Trophoblast cell (in vitro differentiated cells and primary cell): ENCODE results near the gene ISG20L2.
A peak's percentile ranks its signal among the peaks of the same experiment; 100 is the strongest.

Experiments
- DNase-seq, 2 donors: peaks; one replicate each; pipeline ENCODE4 v3.0.0-alpha.2; 2016
- H2AFZ ChIP-seq: 2 replicates; pipeline ENCODE4 v1.6.1; 2013; ENCODE audit warnings: low read length, moderate library complexity, mild to moderate bottlenecking; ENCODE audit not compliant: insufficient read depth, poor library complexity
- H2AK5ac ChIP-seq: 2 replicates; pipeline ENCODE4 v1.6.1; 2013; ENCODE audit warnings: mild to moderate bottlenecking, low read length
- H2BK120ac ChIP-seq: 2 replicates; pipeline ENCODE4 v1.6.1; 2013; ENCODE audit warnings: low read length, mild to moderate bottlenecking, moderate library complexity; ENCODE audit not compliant: insufficient read depth, poor library complexity
- H2BK12ac ChIP-seq: 2 replicates; pipeline ENCODE4 v1.6.1; 2013; ENCODE audit warnings: mild to moderate bottlenecking, low read length, moderate library complexity
- H2BK5ac ChIP-seq: 2 replicates; pipeline ENCODE4 v1.6.1; 2013; ENCODE audit warnings: low read length, low read depth, moderate library complexity, mild to moderate bottlenecking; ENCODE audit not compliant: poor library complexity
- H3K14ac ChIP-seq: 2 replicates; pipeline ENCODE4 v1.6.1; 2013; ENCODE audit warnings: mild to moderate bottlenecking, low read length
- H3K18ac ChIP-seq: 2 replicates; pipeline ENCODE4 v1.6.1; 2013; ENCODE audit warnings: mild to moderate bottlenecking, low read length
- H3K23ac ChIP-seq: 2 replicates; pipeline ENCODE4 v1.6.1; 2013; ENCODE audit warnings: low read length
- H3K27ac ChIP-seq: 2 replicates; pipeline ENCODE4 v1.5.1; 2013; ENCODE audit warnings: low read depth, mild to moderate bottlenecking, inconsistent platforms, low read length, moderate library complexity
- H3K27me3 ChIP-seq: 2 replicates; pipeline ENCODE4 v1.6.1; 2013; ENCODE audit warnings: inconsistent platforms, mild to moderate bottlenecking, low read length, moderate library complexity; ENCODE audit not compliant: insufficient read depth
- H3K36me3 ChIP-seq, 2 experiments: 1 replicate in 1 of 2; 2 replicates in 1 of 2; pipeline ENCODE4 v1.6.1; 2013; ENCODE audit warnings: low read length in 2 of 2, mild to moderate bottlenecking in 2 of 2, moderate library complexity in 1 of 2; ENCODE audit not compliant: insufficient read depth in 2 of 2, control insufficient read depth in 1 of 2
- H3K4ac ChIP-seq: 2 replicates; pipeline ENCODE4 v1.6.1; 2013; ENCODE audit warnings: low read depth, mild to moderate bottlenecking, low read length, moderate library complexity
- H3K4me1 ChIP-seq, 2 experiments: 1 replicate in 1 of 2; 2 replicates in 1 of 2; pipeline ENCODE4 v1.6.1; 2013; ENCODE audit warnings: low read length in 2 of 2, mild to moderate bottlenecking in 2 of 2, moderate library complexity in 1 of 2; ENCODE audit not compliant: insufficient read depth in 2 of 2, control insufficient read depth in 1 of 2
- H3K4me2 ChIP-seq: 2 replicates; pipeline ENCODE4 v1.6.1; 2013; ENCODE audit warnings: inconsistent platforms, mild to moderate bottlenecking, low read length, moderate library complexity
- H3K4me3 ChIP-seq: 2 replicates; pipeline ENCODE4 v1.5.1; 2013; ENCODE audit warnings: mild to moderate bottlenecking, low read depth, low read length, inconsistent platforms
- H3K79me1 ChIP-seq: one replicate; pipeline ENCODE4 v1.6.1; 2013; ENCODE audit warnings: low read length
- H3K79me2 ChIP-seq: 2 replicates; pipeline ENCODE4 v1.6.1; 2013; ENCODE audit warnings: low read length, mild to moderate bottlenecking; ENCODE audit not compliant: control insufficient read depth, insufficient read depth, poor library complexity
- H3K9ac ChIP-seq: 2 replicates; pipeline ENCODE4 v1.6.1; 2013; ENCODE audit warnings: mild to moderate bottlenecking, low read length
- H3K9me3 ChIP-seq: 2 replicates; pipeline ENCODE4 v1.6.1; 2013; ENCODE audit warnings: low read depth, mild to moderate bottlenecking, control low read depth, inconsistent platforms, low read length; ENCODE audit not compliant: insufficient read depth
- H4K12ac ChIP-seq: 2 replicates; pipeline ENCODE4 v1.6.1; 2013; ENCODE audit warnings: low read depth, mild to moderate bottlenecking, low read length, moderate library complexity
- H4K8ac ChIP-seq: 2 replicates; pipeline ENCODE4 v1.6.1; 2013; ENCODE audit warnings: low read depth, mild to moderate bottlenecking, low read length, moderate library complexity
- H4K91ac ChIP-seq: one replicate; pipeline ENCODE4 v1.6.1; 2013; ENCODE audit warnings: low read depth, mild to moderate bottlenecking, low read length, moderate library complexity
- WGBS: extraction: QIAGEN DNeasy Blood & Tissue Kit; methylation state at CpG from one replicate; pipeline ENCODE4 v1.1.7; 2013; ENCODE audit warnings: missing lambda C conversion rate; ENCODE audit not compliant: insufficient read length, insufficient coverage; ENCODE audit errors: extremely low coverage; 5-methylcytosine and 5-hydroxymethylcytosine counted together

The ISG20L2 gene

DNA sequence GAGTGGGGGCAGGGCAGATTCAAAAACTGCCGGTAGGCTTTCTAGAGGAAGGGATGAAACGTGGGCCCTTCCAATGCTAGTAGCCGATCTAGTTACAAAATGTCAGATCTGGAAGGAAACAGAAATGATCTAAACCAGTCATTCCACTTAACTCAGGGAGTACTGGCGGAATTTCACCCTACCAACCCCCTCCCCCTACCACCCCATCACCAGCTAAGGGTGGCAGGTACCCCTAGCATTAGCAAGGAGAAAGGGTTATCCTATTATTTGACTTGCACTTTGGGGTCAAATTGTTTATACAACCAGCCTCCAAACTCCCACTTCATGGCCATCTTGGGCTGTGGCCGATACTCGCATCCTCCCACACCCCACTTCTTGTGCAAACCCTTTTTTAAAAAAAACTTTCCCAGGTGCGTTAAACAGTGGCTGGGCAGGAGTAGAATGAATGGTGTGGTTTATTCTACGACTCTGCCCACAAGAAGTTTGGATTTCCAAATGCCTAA, 13.0 kb upstream of the ISG20L2 start:
- Histone ChIP-seq H3K27me3 (no peaks in the 10 kb centered on the region), H3K79me1 (peaks cover 7% of the 10 kb centered on the region), H3K4me1 (peaks cover 15 to 16% of the 10 kb centered on the region in 2 experiments), H2AFZ (no peak overlapping the region), H2AK5ac (no peak overlapping the region), H3K9ac (no peak overlapping the region), H3K14ac (no peak overlapping the region), H2BK5ac (no peak overlapping the region), H3K4me3 (no peak overlapping the region), H2BK12ac (no peak overlapping the region), H4K91ac (peak overlapping the region; percentile 23), H3K36me3 (peaks cover 38 to 54% of the 10 kb centered on the region in 2 experiments), H3K23ac (no peak overlapping the region), H4K12ac (peak overlapping the region; percentile 3), H3K27ac (peak overlapping the region; percentile 59), H2BK120ac (no peak overlapping the region), H3K79me2 (peaks cover 8% of the 10 kb centered on the region), H3K9me3 (no peaks in the 10 kb centered on the region), H4K8ac (peak overlapping the region; percentile 38), H3K4ac (no peak overlapping the region), H3K18ac (no peak overlapping the region), H3K4me2 (peak overlapping the region; percentile 46)
- no CpG with 5 or more reads among the region's 8 CpGs for WGBS
- no peak for DNase-seq

DNA sequence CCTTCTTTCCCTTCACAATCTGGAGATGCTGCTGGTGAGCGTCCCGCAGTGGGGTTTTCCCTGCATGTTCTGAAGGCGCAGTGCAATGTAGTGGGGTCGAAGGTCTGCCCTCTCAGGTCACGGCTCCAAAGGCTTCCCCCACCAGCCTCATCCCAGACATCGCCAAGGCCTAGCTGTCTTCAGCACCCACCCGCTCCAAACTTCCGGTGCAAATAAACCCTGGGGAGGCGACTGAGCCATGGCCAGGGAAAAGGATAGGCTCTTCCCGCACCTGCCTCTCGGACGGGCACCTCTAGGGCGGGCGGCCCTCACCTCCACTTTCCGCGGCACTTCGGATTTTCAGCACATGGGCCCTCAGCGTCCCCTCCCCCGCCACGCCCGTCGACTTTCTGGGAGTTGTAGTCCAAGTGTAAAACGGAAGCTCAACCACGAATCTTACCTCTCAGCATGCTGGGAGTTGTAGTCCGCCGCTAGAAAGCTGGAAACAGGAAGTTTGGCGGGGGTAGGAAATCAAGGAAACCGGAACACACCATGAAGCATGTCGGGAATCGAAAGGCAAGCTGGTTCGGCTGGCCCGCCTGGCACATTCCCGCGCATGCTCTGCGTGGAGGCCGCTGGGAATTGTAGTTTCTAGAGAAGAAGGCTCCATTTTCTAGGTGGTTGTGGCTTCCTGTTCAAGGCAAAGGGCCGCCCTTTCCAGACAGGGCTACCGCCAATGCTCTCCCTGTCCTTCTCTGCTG, 12.3 kb upstream of the ISG20L2 start, which contains the start of gene MRPL24:
TSS of gene MRPL24 (minus strand) at position 348 of the 740 bp plus-strand sequence. CDS start 2,384 bp downstream, outside the sequence.
- Histone ChIP-seq H3K79me1 (peaks cover 4% of the 10 kb centered on the region), H2BK120ac (no peak within 1 kb of the TSS), H3K4me2 (peak within 1 kb of the TSS; percentile 66), H3K27me3 (no peaks in the 10 kb centered on the region), H2AK5ac (peak within 1 kb of the TSS; percentile 4), H3K36me3 (peaks cover 38 to 60% of the 10 kb centered on the region in 2 experiments), H3K27ac (peak within 1 kb of the TSS; percentile 59), H3K4ac (peak within 1 kb of the TSS; percentile 42), H3K18ac (peak within 1 kb of the TSS; percentile 0), H4K12ac (peak within 1 kb of the TSS; percentile 63), H3K9ac (peak within 1 kb of the TSS; percentile 81), H2AFZ (peak within 1 kb of the TSS; percentile 4), H3K23ac (no peak within 1 kb of the TSS), H3K4me1 (peaks cover 10% of the 10 kb centered on the region in 2 experiments), H2BK12ac (no peak within 1 kb of the TSS), H2BK5ac (no peak within 1 kb of the TSS), H3K79me2 (peaks cover 4% of the 10 kb centered on the region), H4K91ac (peak within 1 kb of the TSS; percentile 23), H3K14ac (peak within 1 kb of the TSS; percentile 73), H3K9me3 (no peaks in the 10 kb centered on the region), H4K8ac (peak within 1 kb of the TSS; percentile 38), H3K4me3 (peak within 1 kb of the TSS; percentile 81)
- WGBS: no CpG with 5 or more reads among the region's 38 CpGs
- DNase-seq: peak; percentile 99 to 100

- Histone ChIP-seq H3K79me2 (peaks cover 4% of the 10 kb centered on the region), H3K23ac (no peak overlapping the region), H3K27me3 (no peaks in the 10 kb centered on the region), H3K9me3 (no peaks in the 10 kb centered on the region), H3K4me3 (peak overlapping the region; percentile 81), H3K27ac (peak overlapping the region; percentile 7), H4K12ac (peak overlapping the region; percentile 63), H3K9ac (peak overlapping the region; percentile 81), H2AK5ac (peak overlapping the region; percentile 4), H3K4me2 (peak overlapping the region; percentile 66), H4K8ac (peak overlapping the region; percentile 15), H2BK5ac (no peak overlapping the region), H3K18ac (peak overlapping the region; percentile 0), H3K79me1 (peaks cover 4% of the 10 kb centered on the region), H3K4me1 (peaks cover 5 to 8% of the 10 kb centered on the region in 2 experiments), H3K4ac (peak overlapping the region; percentile 42), H2BK120ac (no peak overlapping the region), H3K36me3 (peaks cover 41 to 61% of the 10 kb centered on the region in 2 experiments), H2AFZ (peak overlapping the region; percentile 4), H2BK12ac (no peak overlapping the region), H4K91ac (peak overlapping the region; percentile 4), H3K14ac (peak overlapping the region; percentile 73)
- WGBS: no CpG with 5 or more reads among the region's 7 CpGs
- no peak for DNase-seq
These were observed 11.7 kb upstream of the ISG20L2 start for GRCh38 chr1:156740237-156740740.

DNA sequence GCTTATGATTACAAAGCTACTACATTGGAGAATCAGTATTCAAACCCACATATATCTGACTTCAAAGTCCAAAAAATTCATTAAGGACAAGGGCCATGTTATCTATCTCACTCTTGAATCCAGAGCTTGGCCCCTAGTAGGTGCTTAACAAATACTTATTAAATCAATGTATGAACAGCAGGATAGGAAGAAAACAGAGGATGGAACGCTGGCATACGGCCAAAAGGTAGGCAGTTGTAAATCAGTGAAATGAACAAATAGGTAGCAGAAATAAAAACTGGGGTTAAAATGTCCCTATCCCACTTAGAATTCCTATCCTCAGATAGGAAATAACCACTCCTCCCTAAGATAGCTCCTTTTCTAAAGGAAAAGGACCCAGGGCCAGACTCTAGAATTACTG, 10.3 kb upstream of the ISG20L2 start:
- H3K4me3 ChIP-seq: no peak overlapping the region
- H4K91ac ChIP-seq: no peak overlapping the region
- no peak overlapping the region for H3K27ac ChIP-seq
- H2AFZ ChIP-seq: no peak overlapping the region
- H3K79me1 ChIP-seq: peaks cover 4% of the 10 kb centered on the region
- peaks cover 33 to 52% of the 10 kb centered on the region in 2 experiments for H3K36me3 ChIP-seq
- H2AK5ac ChIP-seq: no peak overlapping the region
- no peak overlapping the region for H3K18ac ChIP-seq
- H2BK12ac ChIP-seq: no peak overlapping the region
- no peak overlapping the region for H3K23ac ChIP-seq
- H4K8ac ChIP-seq: no peak overlapping the region
- H3K9ac ChIP-seq: no peak overlapping the region
- no peak overlapping the region for H2BK5ac ChIP-seq
- H3K9me3 ChIP-seq: no peaks in the 10 kb centered on the region
- H3K27me3 ChIP-seq: no peaks in the 10 kb centered on the region
- no peak overlapping the region for H4K12ac ChIP-seq
- H3K4me1 ChIP-seq: peaks cover 5 to 6% of the 10 kb centered on the region in 2 experiments
- H3K4me2 ChIP-seq: no peak overlapping the region
- no peak overlapping the region for H3K14ac ChIP-seq
- no peaks in the 10 kb centered on the region for H3K79me2 ChIP-seq
- H3K4ac ChIP-seq: no peak overlapping the region
- H2BK120ac ChIP-seq: no peak overlapping the region
- DNase-seq: no peak
- WGBS: no CpG with 5 or more reads among the region's 2 CpGs
